K562 (cell line): ENCODE results near the gene JSRP1. TPM values are rescaled to one million over a fixed set of nuclear protein-coding genes. Genes with fewer than 3 reads are reported as not detected.

ENCODE experiments used
- BCL6 ChIP-seq: fragments of 250-450 bp; sonication (Bioruptor Pico); IDR thresholded peaks from 2 replicates; pipeline ENCODE4 v1.4.0; 2020
- CCNT2 ChIP-seq: IDR thresholded peaks from 2 replicates; pipeline ENCODE4 v1.6.1; 2011; ENCODE audit warnings: borderline replicate concordance, low read depth, mild to moderate bottlenecking, moderate library complexity, mixed read lengths, low read length; ENCODE audit not compliant: insufficient read length; ENCODE audit errors: extremely low read depth
- CREB3L1 ChIP-seq: fragments of 450-650 bp; IDR thresholded peaks from 2 replicates; pipeline ENCODE4 v1.6.1; 2014; ENCODE audit warnings: low read depth, mild to moderate bottlenecking, moderate library complexity, borderline replicate concordance
- DLX4 ChIP-seq: fragments of 250-450 bp; sonication (Bioruptor Pico); IDR thresholded peaks from 2 replicates; pipeline ENCODE4 v1.6.1; 2021; ENCODE audit warnings: mild to moderate bottlenecking
- FUS ChIP-seq: fragments of 200-400 bp; formaldehyde crosslinking; optimal IDR thresholded peaks from 2 replicates; pipeline ENCODE3; 2017; ENCODE audit warnings: low read depth, low read length
- GTF2A2 ChIP-seq: IDR thresholded peaks from 2 replicates; pipeline ENCODE4 v1.6.1; 2016; ENCODE audit warnings: mild to moderate bottlenecking, missing genetic modification characterization, missing compliant biosample characterization
- JUND ChIP-seq, 2 experiments: IDR thresholded peaks; 2 replicates in 1 of 2; 3 replicates in 1 of 2; pipeline ENCODE4 v1.6.1; 2011; ENCODE audit warnings: borderline replicate concordance in 2 of 2, low read depth in 2 of 2, low read length in 2 of 2, improper control_type of control experiment in 1 of 2, missing biosample characterization in 1 of 2, missing genetic modification characterization in 1 of 2, missing genetic modification reagents in 1 of 2
- LCOR ChIP-seq: sonication (generic); formaldehyde crosslinking; IDR thresholded peaks from 2 replicates; pipeline ENCODE4 v1.8.0; 2022; ENCODE audit warnings: mild to moderate bottlenecking, missing genetic modification reagents
- NFRKB ChIP-seq: fragments of 450-650 bp; IDR thresholded peaks from 2 replicates; pipeline ENCODE4 v1.6.1; 2016; ENCODE audit warnings: low read depth
- NFYB ChIP-seq: IDR thresholded peaks from 2 replicates; pipeline ENCODE4 v1.6.1; 2011; ENCODE audit warnings: mild to moderate bottlenecking, moderate library complexity; ENCODE audit not compliant: insufficient read length; ENCODE audit errors: extremely low read depth
- NR2C2 ChIP-seq, 2 experiments: fragments of 200-800 bp in 1 of 2; sonication (Bioruptor generic) in 1 of 2; sonication (generic) in 1 of 2; formaldehyde crosslinking in 1 of 2; IDR thresholded peaks; 2 replicates each; pipeline versions ENCODE4 v1.6.1 to v1.8.0; 2016 to 2022; ENCODE audit warnings: mild to moderate bottlenecking in 1 of 2, missing compliant biosample characterization in 1 of 2, missing genetic modification characterization in 1 of 2, missing genetic modification reagents in 1 of 2
- PREB ChIP-seq: sonication (generic); formaldehyde crosslinking; IDR thresholded peaks from 2 replicates; pipeline ENCODE4 v1.8.1; 2023; ENCODE audit warnings: mild to moderate bottlenecking, missing genetic modification reagents
- SAFB2 ChIP-seq: fragments of 200-400 bp; formaldehyde crosslinking; IDR thresholded peaks from 2 replicates; pipeline ENCODE4 v1.6.1; 2018; ENCODE audit warnings: borderline replicate concordance, low read length, low read depth, moderate library complexity; ENCODE audit not compliant: severe bottlenecking
- SMAD3 ChIP-seq: fragments of 450-650 bp; formaldehyde crosslinking; conservative IDR thresholded peaks from 2 replicates; pipeline ENCODE4 v1.4.0; 2020; ENCODE audit warnings: mild to moderate bottlenecking
- SPI1 ChIP-seq: IDR thresholded peaks from 2 replicates; pipeline ENCODE4 v1.6.1; 2011; ENCODE audit warnings: low read depth, low read length, control low read depth, borderline replicate concordance
- TCF7L2 ChIP-seq: fragments of 150-350 bp; IDR thresholded peaks from 2 replicates; pipeline ENCODE4 v1.6.1; 2016; ENCODE audit warnings: low read depth, mild to moderate bottlenecking, low read length, moderate library complexity
- THRAP3 ChIP-seq: fragments of 450-650 bp; IDR thresholded peaks from 2 replicates; pipeline ENCODE4 v1.6.1; 2016; ENCODE audit warnings: mild to moderate bottlenecking, inconsistent platforms, borderline replicate concordance
- U2AF2 ChIP-seq: fragments of 200-400 bp; formaldehyde crosslinking; optimal IDR thresholded peaks from 2 replicates; pipeline ENCODE3; 2017; ENCODE audit warnings: low read depth, mild to moderate bottlenecking, low read length
- ZNF277 ChIP-seq: fragments of 250-450 bp; sonication (Bioruptor Pico); IDR thresholded peaks from 2 replicates; pipeline ENCODE4 v1.8.0; 2022; ENCODE audit warnings: inconsistent platforms, mild to moderate bottlenecking, moderate library complexity, borderline replicate concordance
- ZNF347 ChIP-seq: fragments of 450-650 bp; formaldehyde crosslinking; IDR thresholded peaks from 2 replicates; pipeline ENCODE4 v1.4.0; 2020; ENCODE audit warnings: low read depth, mild to moderate bottlenecking, moderate library complexity
- ZSCAN32 ChIP-seq: fragments of 450-650 bp; formaldehyde crosslinking; IDR thresholded peaks from 2 replicates; pipeline ENCODE4 v1.4.0; 2020; ENCODE audit warnings: mild to moderate bottlenecking, moderate library complexity
- polyA plus RNA-seq, 8 experiments: library from polyadenylated mRNA; depleted of rRNA in 4 of 8; stranded (reverse) in 5 of 8; unstranded in 3 of 8; fragments of >200 nt; fragmentation: Nextera tagmentation in 2 of 8; fragmentation: Illumina TruSeq in 1 of 8; extraction: Ambion mirVana in 2 of 8; extraction: Trizol in 1 of 8; gene quantifications; 2 replicates each; pipeline versions ENCODE4 v1.2.1 to v1.2.3, GENCODE V29; 2011 to 2014; ENCODE audit warnings: inconsistent platforms in 1 of 8, missing spikeins in 1 of 8
- total RNA-seq, 7 experiments: library from RNA; depleted of rRNA in 6 of 7; stranded (reverse); fragments of >200 nt in 6 of 7; fragmentation: Illumina TruSeq in 2 of 7; extraction: Trizol in 2 of 7; gene quantifications; 2 replicates each; pipeline versions ENCODE4 v1.2.1 to v1.2.3, GENCODE V29; 2011 to 2021; ENCODE audit warnings: low replicate concordance in 1 of 7

JSRP1 gene
- total and polyA plus RNA-seq, 9 of the 15 experiments (the other 6 are each of a cell fraction or from before 2014, with no cell fraction given) = 0.08 to 1.2 (median 0.51) TPM; not detected in 4

GRCh38 chr19:2236314-2237050 is 19.7 kb downstream of the JSRP1 start, which contains the start of the genes PLEKHJ1 and SF3A2 (continued):
- TF ChIP-seq ZNF347 (no peak), JUND (IDR thresholded peaks at IDR 0.05; ENCODE audit: borderline replicate concordance, low read depth, low read length) (peak; percentile 93), JUND (tag; IDR thresholded peaks at IDR 0.05; ENCODE audit: borderline replicate concordance, low read depth, low read length) (peak; percentile 89; the same call in 2 of the 3 replicates), NR2C2 (CRISPR knock-in tag; IDR thresholded peaks at IDR 0.05) (peak; percentile 99), NR2C2 (tag; IDR thresholded peaks at IDR 0.05) (peak; percentile 100), THRAP3 (no peak), SAFB2 (no peak), PREB (no peak), ZSCAN32 (CRISPR knock-in tag) (no peak), FUS (peak; percentile 47), GTF2A2 (tag) (no peak), NFRKB (peak; percentile 77), ZNF277 (no peak), DLX4 (CRISPR knock-in tag) (no peak), LCOR (CRISPR knock-in tag) (peak; percentile 70), NFYB (no peak), TCF7L2 (no peak), CREB3L1 (peak; percentile 94), BCL6 (CRISPR knock-in tag) (no peak), U2AF2 (no peak), SPI1 (peak; percentile 33; the same call in 1 of the 2 replicates), CCNT2 (peak; percentile 91), SMAD3 (CRISPR knock-in tag) (no peak)
